C4-2B (cell line): Measurements from ENCODE around the gene BDH1.

Source experiments
- ZFX ChIP-seq: fragments of 450-650 bp; IDR thresholded peaks from 2 replicates; pipeline ENCODE4 v1.6.1; 2017
- TF ChIP-seq, protein P1 (sequence below): fragments of 450-650 bp; conservative IDR thresholded peaks from 2 replicates; pipeline ENCODE4 v1.5.1; 2017; ENCODE audit warnings: mild to moderate bottlenecking

DNA sequence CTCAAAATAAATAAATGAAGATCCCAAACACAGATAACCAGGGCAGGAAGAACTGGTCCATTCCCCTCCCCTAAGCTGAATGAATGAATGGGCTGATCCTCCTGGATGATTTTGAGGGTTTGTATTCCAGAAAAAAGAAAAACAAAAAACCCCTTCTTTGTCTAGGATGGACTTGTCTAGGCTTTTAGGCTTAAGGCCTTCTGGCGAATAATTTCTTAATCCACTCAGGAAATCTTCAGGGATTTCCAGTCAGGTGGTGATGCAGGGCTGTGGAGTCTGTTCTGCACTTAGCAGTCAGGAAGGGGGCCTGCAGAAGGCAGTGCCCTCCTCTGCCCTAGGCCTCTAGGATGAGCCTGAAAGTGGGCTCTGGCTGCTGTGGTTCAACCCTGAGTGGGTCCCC lies 52.1 kb downstream of the BDH1 start:
- TF ChIP-seq, protein P1, sequence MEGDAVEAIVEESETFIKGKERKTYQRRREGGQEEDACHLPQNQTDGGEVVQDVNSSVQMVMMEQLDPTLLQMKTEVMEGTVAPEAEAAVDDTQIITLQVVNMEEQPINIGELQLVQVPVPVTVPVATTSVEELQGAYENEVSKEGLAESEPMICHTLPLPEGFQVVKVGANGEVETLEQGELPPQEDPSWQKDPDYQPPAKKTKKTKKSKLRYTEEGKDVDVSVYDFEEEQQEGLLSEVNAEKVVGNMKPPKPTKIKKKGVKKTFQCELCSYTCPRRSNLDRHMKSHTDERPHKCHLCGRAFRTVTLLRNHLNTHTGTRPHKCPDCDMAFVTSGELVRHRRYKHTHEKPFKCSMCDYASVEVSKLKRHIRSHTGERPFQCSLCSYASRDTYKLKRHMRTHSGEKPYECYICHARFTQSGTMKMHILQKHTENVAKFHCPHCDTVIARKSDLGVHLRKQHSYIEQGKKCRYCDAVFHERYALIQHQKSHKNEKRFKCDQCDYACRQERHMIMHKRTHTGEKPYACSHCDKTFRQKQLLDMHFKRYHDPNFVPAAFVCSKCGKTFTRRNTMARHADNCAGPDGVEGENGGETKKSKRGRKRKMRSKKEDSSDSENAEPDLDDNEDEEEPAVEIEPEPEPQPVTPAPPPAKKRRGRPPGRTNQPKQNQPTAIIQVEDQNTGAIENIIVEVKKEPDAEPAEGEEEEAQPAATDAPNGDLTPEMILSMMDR, result no peak
- no peak for TF ChIP-seq ZFX
